ENCODE data around the gene CCDC15.

Gene CCDC15

GRCh38 chr11:125084057-125084416 is 130.0 kb downstream of the CCDC15 start:
- Mint-ChIP-seq H3K4me1 (peaks cover 17% of the 10 kb centered on the region), H3K4me3 (no peak overlapping the region), H3K36me3 (ENCODE audit: low read depth) (no peaks in the 10 kb centered on the region), H3K27ac (no peak overlapping the region), H3K27me3 (ENCODE audit: low read depth, poor library complexity) (peaks cover 30% of the 10 kb centered on the region), H3K9me3 (no peaks in the 10 kb centered on the region)
- TF ChIP-seq CTCF (IDR thresholded peaks at IDR 0.05): no peak
- no peak for DNase-seq

GRCh38 chr11:125084761-125085231 is 130.8 kb downstream of the CCDC15 start:
- H3K4me3 Mint-ChIP-seq: no peak overlapping the region
- no peaks in the 10 kb centered on the region for H3K36me3 Mint-ChIP-seq (ENCODE audit: low read depth)
- no peak for DNase-seq
- H3K9me3 Mint-ChIP-seq: no peaks in the 10 kb centered on the region
- peaks cover 17% of the 10 kb centered on the region for H3K4me1 Mint-ChIP-seq
- H3K27ac Mint-ChIP-seq: no peak overlapping the region
- peaks cover 26% of the 10 kb centered on the region for H3K27me3 Mint-ChIP-seq (ENCODE audit: low read depth, poor library complexity)
- TF ChIP-seq CTCF (IDR thresholded peaks at IDR 0.05): no peak

- no peak for DNase-seq
- TF ChIP-seq CTCF (IDR thresholded peaks at IDR 0.05): no peak
- no peaks in the 10 kb centered on the region for H3K9me3 Mint-ChIP-seq
- H3K4me1 Mint-ChIP-seq: peaks cover 22% of the 10 kb centered on the region
- peaks cover 26% of the 10 kb centered on the region for H3K27me3 Mint-ChIP-seq (ENCODE audit: low read depth, poor library complexity)
- H3K4me3 Mint-ChIP-seq: no peak overlapping the region
- H3K27ac Mint-ChIP-seq: no peak overlapping the region
- no peaks in the 10 kb centered on the region for H3K36me3 Mint-ChIP-seq (ENCODE audit: low read depth)
Measured at GRCh38 chr11:125085301-125086081, 131.5 kb downstream of the CCDC15 start.

- Mint-ChIP-seq H3K9me3 (no peaks in the 10 kb centered on the region), H3K4me1 (peaks cover 35% of the 10 kb centered on the region), H3K27ac (peak overlapping the region; percentile 13), H3K4me3 (no peak overlapping the region), H3K27me3 (ENCODE audit: low read depth, poor library complexity) (peaks cover 23% of the 10 kb centered on the region), H3K36me3 (ENCODE audit: low read depth) (no peaks in the 10 kb centered on the region)
- TF ChIP-seq CTCF (IDR thresholded peaks at IDR 0.05): no peak
- no peak for DNase-seq
Measured at GRCh38 chr11:125086633-125087296, 132.8 kb downstream of the CCDC15 start.

GRCh38 chr11:125088123-125088522 is 134.1 kb downstream of the CCDC15 start:
- no peak overlapping the region for H3K27ac Mint-ChIP-seq
- peaks cover 40% of the 10 kb centered on the region for H3K4me1 Mint-ChIP-seq
- no peak overlapping the region for H3K4me3 Mint-ChIP-seq
- H3K9me3 Mint-ChIP-seq: no peaks in the 10 kb centered on the region
- no peak for DNase-seq
- H3K36me3 Mint-ChIP-seq (ENCODE audit: low read depth): no peaks in the 10 kb centered on the region
- no peak for TF ChIP-seq CTCF (IDR thresholded peaks at IDR 0.05)
- H3K27me3 Mint-ChIP-seq (ENCODE audit: low read depth, poor library complexity): peaks cover 25% of the 10 kb centered on the region
